Ishikawa (cell line): ENCODE measurements around the gene CST5.

Experiments
- CEBPB ChIP-seq: IDR thresholded peaks from 2 replicates; pipeline ENCODE4 v1.6.1; 2012
- CREB1 ChIP-seq: IDR thresholded peaks from 2 replicates; pipeline ENCODE4 v1.6.1; 2012; ENCODE audit warnings: low read depth
- EGR1 ChIP-seq: IDR thresholded peaks from 2 replicates; pipeline ENCODE4 v1.6.1; 2012
- EP300 ChIP-seq: IDR thresholded peaks from 2 replicates; pipeline ENCODE4 v1.6.1; 2012; ENCODE audit warnings: borderline replicate concordance
- FOXM1 ChIP-seq: IDR thresholded peaks from 2 replicates; pipeline ENCODE4 v1.6.1; 2012; ENCODE audit warnings: low read depth, borderline replicate concordance
- MAX ChIP-seq: IDR thresholded peaks from 2 replicates; pipeline ENCODE4 v1.6.1; 2012
- NFIC ChIP-seq: IDR thresholded peaks from 2 replicates; pipeline ENCODE4 v1.6.1; 2012
- RAD21 ChIP-seq: IDR thresholded peaks from 2 replicates; pipeline ENCODE4 v1.6.1; 2012; ENCODE audit warnings: low read depth
- TAF1 ChIP-seq: IDR thresholded peaks from 2 replicates; pipeline ENCODE4 v1.6.1; 2012; ENCODE audit warnings: low read depth, mild to moderate bottlenecking
- TCF12 ChIP-seq: IDR thresholded peaks from 2 replicates; pipeline ENCODE4 v1.6.1; 2012; ENCODE audit warnings: low read depth
- TEAD4 ChIP-seq: IDR thresholded peaks from 2 replicates; pipeline ENCODE4 v1.6.1; 2012
- YY1 ChIP-seq: IDR thresholded peaks from 2 replicates; pipeline ENCODE4 v1.6.1; 2012; ENCODE audit warnings: low read depth
- ZBTB7A ChIP-seq: IDR thresholded peaks from 2 replicates; pipeline ENCODE4 v1.6.1; 2012; ENCODE audit warnings: low read depth
- TF ChIP-seq, protein P1 (sequence below): IDR thresholded peaks from 2 replicates; pipeline ENCODE4 v1.6.1; 2012
- TF ChIP-seq, protein P2 (sequence below): IDR thresholded peaks from 2 replicates; pipeline ENCODE4 v1.6.1; 2012; ENCODE audit warnings: low read depth, mild to moderate bottlenecking

Gene CST5

GRCh38 chr20:23835716-23836115 lies 43.8 kb downstream of the CST5 start:
- no peak for TF ChIP-seq TAF1
- no peak for TF ChIP-seq CREB1
- no peak for TF ChIP-seq TCF12
- TF ChIP-seq YY1, result no peak
- TF ChIP-seq CEBPB, result no peak
- no peak for TF ChIP-seq EGR1
- TF ChIP-seq, protein P1, sequence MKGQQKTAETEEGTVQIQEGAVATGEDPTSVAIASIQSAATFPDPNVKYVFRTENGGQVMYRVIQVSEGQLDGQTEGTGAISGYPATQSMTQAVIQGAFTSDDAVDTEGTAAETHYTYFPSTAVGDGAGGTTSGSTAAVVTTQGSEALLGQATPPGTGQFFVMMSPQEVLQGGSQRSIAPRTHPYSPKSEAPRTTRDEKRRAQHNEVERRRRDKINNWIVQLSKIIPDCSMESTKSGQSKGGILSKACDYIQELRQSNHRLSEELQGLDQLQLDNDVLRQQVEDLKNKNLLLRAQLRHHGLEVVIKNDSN, result no peak
- TF ChIP-seq EP300, result no peak

- no peak for TF ChIP-seq TCF12
- TF ChIP-seq, protein P2, sequence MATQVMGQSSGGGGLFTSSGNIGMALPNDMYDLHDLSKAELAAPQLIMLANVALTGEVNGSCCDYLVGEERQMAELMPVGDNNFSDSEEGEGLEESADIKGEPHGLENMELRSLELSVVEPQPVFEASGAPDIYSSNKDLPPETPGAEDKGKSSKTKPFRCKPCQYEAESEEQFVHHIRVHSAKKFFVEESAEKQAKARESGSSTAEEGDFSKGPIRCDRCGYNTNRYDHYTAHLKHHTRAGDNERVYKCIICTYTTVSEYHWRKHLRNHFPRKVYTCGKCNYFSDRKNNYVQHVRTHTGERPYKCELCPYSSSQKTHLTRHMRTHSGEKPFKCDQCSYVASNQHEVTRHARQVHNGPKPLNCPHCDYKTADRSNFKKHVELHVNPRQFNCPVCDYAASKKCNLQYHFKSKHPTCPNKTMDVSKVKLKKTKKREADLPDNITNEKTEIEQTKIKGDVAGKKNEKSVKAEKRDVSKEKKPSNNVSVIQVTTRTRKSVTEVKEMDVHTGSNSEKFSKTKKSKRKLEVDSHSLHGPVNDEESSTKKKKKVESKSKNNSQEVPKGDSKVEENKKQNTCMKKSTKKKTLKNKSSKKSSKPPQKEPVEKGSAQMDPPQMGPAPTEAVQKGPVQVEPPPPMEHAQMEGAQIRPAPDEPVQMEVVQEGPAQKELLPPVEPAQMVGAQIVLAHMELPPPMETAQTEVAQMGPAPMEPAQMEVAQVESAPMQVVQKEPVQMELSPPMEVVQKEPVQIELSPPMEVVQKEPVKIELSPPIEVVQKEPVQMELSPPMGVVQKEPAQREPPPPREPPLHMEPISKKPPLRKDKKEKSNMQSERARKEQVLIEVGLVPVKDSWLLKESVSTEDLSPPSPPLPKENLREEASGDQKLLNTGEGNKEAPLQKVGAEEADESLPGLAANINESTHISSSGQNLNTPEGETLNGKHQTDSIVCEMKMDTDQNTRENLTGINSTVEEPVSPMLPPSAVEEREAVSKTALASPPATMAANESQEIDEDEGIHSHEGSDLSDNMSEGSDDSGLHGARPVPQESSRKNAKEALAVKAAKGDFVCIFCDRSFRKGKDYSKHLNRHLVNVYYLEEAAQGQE, result no peak
- TF ChIP-seq TEAD4, result no peak
- no peak for TF ChIP-seq TAF1
- no peak for TF ChIP-seq CREB1
- TF ChIP-seq, protein P1, result no peak
- TF ChIP-seq EGR1, result no peak
- TF ChIP-seq FOXM1, result no peak
- no peak for TF ChIP-seq ZBTB7A
- no peak for TF ChIP-seq YY1
- no peak for TF ChIP-seq CEBPB
- TF ChIP-seq NFIC, result no peak
- no peak for TF ChIP-seq RAD21
- TF ChIP-seq MAX, result no peak
- no peak for TF ChIP-seq EP300
These were observed 46.6 kb downstream of the CST5 start for GRCh38 chr20:23832775-23833513.

DNA sequence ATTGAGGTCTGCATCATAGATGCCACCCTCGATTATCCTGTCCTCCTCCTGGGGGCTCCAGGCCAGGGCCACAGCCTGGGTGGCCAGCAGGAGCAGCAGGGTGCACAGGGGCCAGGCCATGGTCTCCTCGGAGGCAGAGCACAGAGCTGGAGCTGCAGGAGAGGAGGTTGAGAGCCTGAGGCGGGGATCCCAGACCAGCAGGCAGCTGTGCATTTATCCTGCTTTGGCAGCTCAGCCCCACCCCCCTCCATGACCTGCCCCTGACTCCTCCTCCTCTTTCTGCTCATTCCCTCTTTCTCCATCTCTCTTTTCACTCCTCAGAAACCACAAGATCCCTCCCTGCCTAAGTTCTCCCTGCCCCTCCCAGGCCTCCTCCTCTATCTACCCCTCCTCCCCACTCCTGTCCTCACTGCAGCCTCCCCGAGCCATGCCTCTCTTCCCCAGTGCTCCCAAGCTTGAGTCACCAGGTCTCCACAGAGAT lies 53.0 kb downstream of the CST5 start, which contains the start of gene CST2:
Gene CST2, minus strand, starts transcription at position 189 of the 481 bp plus-strand sequence. Its CDS starts 69 bp downstream, at position 120.
- TF ChIP-seq TEAD4, result no peak
- TF ChIP-seq MAX, result no peak
- no peak for TF ChIP-seq EGR1
- TF ChIP-seq EP300, result no peak
- TF ChIP-seq, protein P2, result no peak
- no peak for TF ChIP-seq ZBTB7A
- TF ChIP-seq TCF12, result no peak
- TF ChIP-seq YY1, result no peak
- TF ChIP-seq NFIC, result no peak
- TF ChIP-seq, protein P1, result no peak
- TF ChIP-seq CEBPB, result no peak
- no peak for TF ChIP-seq RAD21
- TF ChIP-seq TAF1, result no peak
- no peak for TF ChIP-seq FOXM1
- no peak for TF ChIP-seq CREB1
